Upper lobe of right lung (tissue), 1 donor: Measurements from ENCODE around the gene JADE1. TPM values are rescaled to one million over a fixed set of nuclear protein-coding genes. Genes with fewer than 3 reads are reported as not detected.

ENCODE experiments used
- ATAC-seq: fragments of 200-7000 bp; cut with Tn5 transposase; one replicate; pipeline ENCODE4 v1.9.1; 2020; ENCODE audit warnings: mild to moderate bottlenecking, moderate library complexity
- DNase-seq: peaks from one replicate; pipeline ENCODE4 v3.0.0-alpha.2; 2020
- H3K27ac ChIP-seq: fragments of 200-600 bp; one replicate; pipeline ENCODE4 v1.8.0; 2022
- H3K27me3 ChIP-seq: fragments of 200-600 bp; one replicate; pipeline ENCODE4 v1.8.0; 2022; ENCODE audit warnings: mild to moderate bottlenecking
- H3K36me3 ChIP-seq: fragments of 200-600 bp; one replicate; pipeline ENCODE4 v1.8.0; 2022
- H3K4me1 ChIP-seq: fragments of 200-600 bp; one replicate; pipeline ENCODE4 v1.8.0; 2022
- H3K4me3 ChIP-seq: fragments of 200-600 bp; one replicate; pipeline ENCODE4 v1.8.0; 2022; ENCODE audit warnings: mild to moderate bottlenecking
- H3K9me3 ChIP-seq: fragments of 200-600 bp; one replicate; pipeline ENCODE4 v1.8.0; 2022
- CTCF ChIP-seq: fragments of 200-600 bp; IDR thresholded peaks from one replicate; pipeline ENCODE4 v1.8.0; 2022; ENCODE audit warnings: antibody characterized with exemption
- intact Hi-C: fragments of 100-400 bp; cut with DNase I; formaldehyde crosslinking; loops from one replicate; pipeline ENCODE4 v1.11.0; 2022
- total RNA-seq: library from RNA; stranded (reverse); fragmentation: NEBNext Ultra II Directional; extraction: Animal tissue kit (Norgen Biotek cat#: 25700); gene quantifications from one replicate; pipeline ENCODE4 v1.2.1, GENCODE V29; 2021
- donor health status: DM: no; HTN: yes; CAD: no; lungs with severe emphysema.

JADE1 gene
- total RNA-seq, 1 donor from 2014 or later, result 41.7 TPM

GRCh38 chr4:128921954-128922353, 112.5 kb downstream of the JADE1 start:
- no peak for TF ChIP-seq CTCF

More at GRCh38 chr4:128921954-128922353, 112.5 kb downstream of the JADE1 start:
- Histone ChIP-seq H3K4me1 (no peaks in the 10 kb centered on the region), H3K27me3 (no peaks in the 10 kb centered on the region), H3K4me3 (no peak overlapping the region), H3K9me3 (no peaks in the 10 kb centered on the region), H3K36me3 (no peaks in the 10 kb centered on the region), H3K27ac (no peak overlapping the region)
- intact Hi-C loops, result no loop called here
- ATAC-seq, result no peak
- no peak for DNase-seq
